SJCRH30 (cell line): Measurements from ENCODE around the gene ACTN2. TPM values are rescaled to one million over a fixed set of nuclear protein-coding genes. Genes with fewer than 3 reads are reported as not detected.

Experiments
- DNase-seq, 2 experiments: peaks; one replicate each; pipeline ENCODE4 v3.0.0-alpha.2; 2015 to 2020
- H3K27ac ChIP-seq: fragments of 250-450 bp; sonication (Bioruptor Pico); 2 replicates; pipeline ENCODE4 v1.5.1; 2020; ENCODE audit warnings: mild to moderate bottlenecking, moderate library complexity
- H3K27me3 ChIP-seq: fragments of 250-450 bp; sonication (Bioruptor Pico); 2 replicates; pipeline ENCODE4 v1.5.1; 2020; ENCODE audit warnings: mild to moderate bottlenecking, moderate library complexity
- H3K36me3 ChIP-seq: fragments of 250-450 bp; sonication (Bioruptor Pico); 2 replicates; pipeline ENCODE4 v1.5.1; 2020; ENCODE audit warnings: mild to moderate bottlenecking, moderate library complexity
- H3K4me1 ChIP-seq: fragments of 250-450 bp; sonication (Bioruptor Pico); 2 replicates; pipeline ENCODE4 v1.5.1; 2020; ENCODE audit warnings: mild to moderate bottlenecking, moderate library complexity
- H3K4me3 ChIP-seq: fragments of 250-450 bp; sonication (Bioruptor Pico); 2 replicates; pipeline ENCODE4 v1.5.1; 2020; ENCODE audit warnings: mild to moderate bottlenecking, moderate library complexity
- H3K9me3 ChIP-seq: fragments of 250-450 bp; sonication (Bioruptor Pico); replicated peaks from 2 replicates; pipeline ENCODE4 v1.5.1; 2020; ENCODE audit warnings: mild to moderate bottlenecking, moderate library complexity
- total RNA-seq: library from RNA; depleted of rRNA; stranded (reverse); fragments of >200 nt; shearing (Covaris generic); gene quantifications from 2 replicates; pipeline ENCODE4 v1.2.3, GENCODE V29; 2014; rRNA removed

ACTN2 gene
- total RNA-seq, 1 experiment from 2014 or later: 3.0 TPM

GRCh38 chr1:236795757-236796667 is 109.7 kb downstream of the ACTN2 start:
- Histone ChIP-seq H3K4me1 (no peaks in the 10 kb centered on the region), H3K4me3 (peak overlapping the region; percentile 79), H3K9me3 (no peaks in the 10 kb centered on the region), H3K27me3 (no peaks in the 10 kb centered on the region), H3K36me3 (no peaks in the 10 kb centered on the region), H3K27ac (peak overlapping the region; percentile 76)
- peak in 1 of 2 experiments; percentile 23 for DNase-seq

- DNase-seq: no peak
- H3K36me3 ChIP-seq: no peaks in the 10 kb centered on the region
- no peaks in the 10 kb centered on the region for H3K9me3 ChIP-seq
- H3K27ac ChIP-seq: no peak overlapping the region
- H3K27me3 ChIP-seq: no peaks in the 10 kb centered on the region
- H3K4me3 ChIP-seq: no peak overlapping the region
- H3K4me1 ChIP-seq: no peaks in the 10 kb centered on the region
These were observed 112.7 kb downstream of the ACTN2 start for GRCh38 chr1:236799001-236799400.

- Histone ChIP-seq H3K4me3 (no peak overlapping the region), H3K27ac (no peak overlapping the region), H3K36me3 (no peaks in the 10 kb centered on the region), H3K9me3 (no peaks in the 10 kb centered on the region), H3K4me1 (no peaks in the 10 kb centered on the region), H3K27me3 (no peaks in the 10 kb centered on the region)
- DNase-seq: no peak
These were observed 113.8 kb downstream of the ACTN2 start for GRCh38 chr1:236800002-236800620.

DNA sequence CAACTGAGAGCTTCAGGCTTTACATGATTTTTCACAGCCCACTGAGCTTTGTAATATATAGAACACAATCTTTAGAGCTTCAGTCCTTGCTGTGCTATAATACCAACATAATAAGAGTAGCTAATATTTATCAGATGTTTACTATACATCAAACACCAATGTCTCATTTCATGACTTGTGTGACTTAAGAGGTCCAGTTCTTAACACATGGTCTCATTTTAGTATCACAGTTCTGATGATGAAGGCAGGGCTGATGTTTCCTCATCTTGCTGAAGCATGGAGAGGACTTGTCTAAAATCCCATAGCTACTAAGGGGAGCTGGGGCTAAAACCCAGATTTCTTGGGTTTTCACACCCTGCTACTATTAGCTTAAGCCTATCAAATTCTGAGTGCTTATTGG is 114.3 kb downstream of the ACTN2 start:
- no peak for DNase-seq
- H3K4me3 ChIP-seq: no peak overlapping the region
- H3K36me3 ChIP-seq: no peaks in the 10 kb centered on the region
- no peaks in the 10 kb centered on the region for H3K9me3 ChIP-seq
- H3K27ac ChIP-seq: no peak overlapping the region
- no peaks in the 10 kb centered on the region for H3K4me1 ChIP-seq
- H3K27me3 ChIP-seq: no peaks in the 10 kb centered on the region

DNA sequence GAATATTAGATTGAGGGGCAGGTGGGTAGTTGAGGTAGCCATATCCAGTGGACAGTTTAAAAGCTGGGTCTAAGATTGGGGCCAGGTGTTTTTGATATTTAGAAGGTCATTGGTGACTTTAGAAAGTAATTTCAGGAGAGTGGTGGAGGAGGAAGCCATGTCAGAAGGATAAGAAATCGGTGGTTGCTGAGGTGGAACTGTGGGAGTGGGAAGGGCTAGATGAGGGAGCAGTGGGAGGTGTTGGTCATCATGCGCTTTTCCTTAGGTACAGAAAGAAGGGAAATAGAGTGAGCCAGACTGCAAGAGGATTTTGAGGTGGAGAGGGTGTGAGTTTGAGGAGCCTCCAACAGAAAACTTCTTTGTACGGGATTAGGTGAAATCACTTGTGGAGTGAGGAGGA is 116.0 kb downstream of the ACTN2 start:
- Histone ChIP-seq H3K4me1 (no peaks in the 10 kb centered on the region), H3K4me3 (no peak overlapping the region), H3K9me3 (no peaks in the 10 kb centered on the region), H3K36me3 (0 out of 2 replicates have a peak, but pooled peaks cover 2% of the 10 kb centered on the region), H3K27ac (no peak overlapping the region), H3K27me3 (no peaks in the 10 kb centered on the region)
- no peak for DNase-seq

DNA sequence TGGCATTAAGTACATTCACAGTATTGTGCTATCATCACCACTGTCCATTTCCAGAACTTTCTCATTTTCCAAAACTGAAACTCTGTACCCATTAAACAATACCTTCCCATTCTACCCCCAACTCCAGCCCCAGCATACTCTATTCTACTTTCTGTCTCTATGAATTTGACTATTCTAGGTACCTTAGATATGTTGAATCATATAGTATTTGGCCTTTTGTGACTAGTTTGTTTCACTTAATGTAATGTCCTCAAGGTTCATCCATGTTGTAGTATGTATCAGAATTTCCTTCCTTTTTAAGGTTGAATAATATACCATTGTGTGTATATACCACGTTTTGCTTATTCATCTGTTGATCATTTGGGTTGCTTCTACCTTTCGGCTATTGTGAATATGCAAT is 120.3 kb downstream of the ACTN2 start:
- H3K9me3 ChIP-seq: no peaks in the 10 kb centered on the region
- H3K4me3 ChIP-seq: no peak overlapping the region
- H3K27me3 ChIP-seq: no peaks in the 10 kb centered on the region
- H3K4me1 ChIP-seq: no peaks in the 10 kb centered on the region
- peaks cover 8% of the 10 kb centered on the region for H3K36me3 ChIP-seq
- H3K27ac ChIP-seq: no peak overlapping the region
- no peak for DNase-seq

DNA sequence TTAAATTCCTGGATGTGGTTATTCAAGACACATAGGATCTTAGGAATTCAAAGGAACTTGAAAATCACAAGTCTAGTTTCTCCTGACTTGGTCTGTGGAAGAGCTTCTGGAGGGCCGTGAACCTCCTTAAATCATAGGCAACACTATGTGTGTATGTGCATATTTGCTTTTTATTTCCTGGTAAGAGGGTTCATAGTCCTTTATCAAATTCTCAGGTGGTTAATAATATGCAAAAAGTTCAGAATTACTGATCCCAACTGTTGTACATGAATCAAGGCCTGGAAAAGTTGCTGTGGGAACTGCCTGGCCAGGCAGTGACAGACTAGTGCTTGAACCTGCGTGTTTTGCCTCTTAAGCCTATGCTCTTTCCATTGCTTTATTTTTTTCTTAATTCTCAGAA is 121.7 kb downstream of the ACTN2 start:
- Histone ChIP-seq H3K36me3 (peaks cover 20% of the 10 kb centered on the region), H3K27me3 (no peaks in the 10 kb centered on the region), H3K4me1 (no peaks in the 10 kb centered on the region), H3K27ac (no peak overlapping the region), H3K9me3 (no peaks in the 10 kb centered on the region), H3K4me3 (no peak overlapping the region)
- DNase-seq: no peak

DNA sequence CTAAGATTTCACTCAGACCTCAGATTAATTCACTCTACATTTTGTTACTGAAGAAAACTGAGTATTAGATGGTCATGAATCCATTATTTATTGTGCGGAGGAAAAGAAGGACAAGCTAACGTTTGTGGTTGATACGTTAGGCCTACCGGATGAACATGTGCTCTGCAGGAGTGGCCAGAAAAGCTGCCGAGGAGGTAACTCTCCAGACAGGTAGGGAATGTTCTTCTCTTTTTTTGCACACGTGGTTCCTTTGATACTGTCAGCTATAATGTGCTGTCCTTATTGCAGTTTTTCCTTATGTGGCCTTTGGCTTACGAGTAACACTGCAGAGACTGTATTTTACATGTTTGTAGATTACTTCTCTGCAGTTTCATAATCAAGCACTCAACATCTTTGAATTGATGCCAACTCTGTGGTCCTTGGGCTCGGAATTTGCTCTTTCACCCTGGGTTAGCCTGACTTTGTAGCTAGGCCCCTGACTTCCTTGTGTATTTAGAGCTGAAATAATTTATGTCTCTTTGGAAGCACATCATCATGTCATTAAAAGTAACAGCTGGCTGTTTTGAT is 122.3 kb downstream of the ACTN2 start:
- no peaks in the 10 kb centered on the region for H3K9me3 ChIP-seq

DNA sequence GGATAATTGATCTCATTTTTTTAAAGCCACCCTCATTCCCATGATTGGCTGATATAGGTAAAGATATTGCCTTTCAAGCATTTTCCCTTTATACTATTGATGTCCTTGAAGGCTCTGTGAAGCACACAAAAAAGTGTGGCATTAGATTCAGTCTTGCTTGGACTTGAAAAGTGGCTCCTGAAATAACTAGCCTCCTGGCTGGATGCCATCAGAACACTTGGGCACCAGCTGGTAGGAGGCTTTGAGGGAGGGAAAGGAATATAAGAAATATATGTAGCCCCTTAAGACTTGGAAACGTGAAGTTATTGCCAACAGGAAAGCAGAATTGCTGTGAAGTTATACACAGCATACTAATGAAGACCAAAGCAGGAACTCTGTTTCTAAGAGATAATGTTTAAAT is 122.8 kb downstream of the ACTN2 start:
- peak in 1 of 2 experiments; percentile 3 for DNase-seq
- H3K9me3 ChIP-seq: no peaks in the 10 kb centered on the region
- H3K36me3 ChIP-seq: peaks cover 26% of the 10 kb centered on the region

More for the DNA sequence above, 122.3 kb downstream of the ACTN2 start:
- no peak for DNase-seq
- H3K27me3 ChIP-seq: no peaks in the 10 kb centered on the region
- H3K4me3 ChIP-seq: no peak overlapping the region
- H3K4me1 ChIP-seq: no peaks in the 10 kb centered on the region
- H3K36me3 ChIP-seq: peaks cover 22% of the 10 kb centered on the region
- H3K27ac ChIP-seq: no peak overlapping the region

GRCh38 chr1:236810018-236810417 is 123.7 kb downstream of the ACTN2 start:
- no peak for DNase-seq
- H3K4me3 ChIP-seq: no peak overlapping the region
- H3K36me3 ChIP-seq: peaks cover 29% of the 10 kb centered on the region
- H3K9me3 ChIP-seq: no peaks in the 10 kb centered on the region
- H3K27ac ChIP-seq: no peak overlapping the region
- no peaks in the 10 kb centered on the region for H3K27me3 ChIP-seq
- no peaks in the 10 kb centered on the region for H3K4me1 ChIP-seq

More for the DNA sequence above, 122.8 kb downstream of the ACTN2 start:
- Histone ChIP-seq H3K27ac (no peak overlapping the region), H3K27me3 (no peaks in the 10 kb centered on the region), H3K4me1 (no peaks in the 10 kb centered on the region), H3K4me3 (no peak overlapping the region)

- Histone ChIP-seq H3K27me3 (no peaks in the 10 kb centered on the region), H3K36me3 (peaks cover 32% of the 10 kb centered on the region), H3K27ac (no peak overlapping the region), H3K4me1 (no peaks in the 10 kb centered on the region), H3K4me3 (no peak overlapping the region), H3K9me3 (no peaks in the 10 kb centered on the region)
- DNase-seq: no peak
These were observed 126.2 kb downstream of the ACTN2 start for GRCh38 chr1:236812334-236813030.

Other genes starting within 250 kb of the ACTN2 start
- 13.3 and 15.0 TPM in 2 replicates for gene LGALS8, start 162.5 kb upstream of the ACTN2 start, total RNA-seq
- 53.4 and 55.1 TPM in 2 replicates for gene HEATR1, start 82.0 kb upstream of the ACTN2 start, total RNA-seq
- 32.1 and 35.4 TPM in 2 replicates for gene MTR, start 108.8 kb downstream of the ACTN2 start, total RNA-seq